T-cell (primary cell): ENCODE measurements around the gene YWHAH. TPM values are rescaled to one million over a fixed set of nuclear protein-coding genes. Genes with fewer than 3 reads are reported as not detected.

Experiments
- ATAC-seq, 4 experiments: fragments of 200-7000 bp in 3 of 4; fragments of 150-1000 bp in 1 of 4; cut with Tn5 transposase; replicated peaks in 1 of 4; 1 replicate in 3 of 4; 2 replicates in 1 of 4; pipeline ENCODE4 v1.10.0; 2021; ENCODE audit warnings: moderate library complexity in 3 of 4, mild to moderate bottlenecking in 2 of 4, moderate number of reproducible peaks in 1 of 4
- CTCF ChIA-PET, 2 donors: fragments of 300-600 bp; sonication (Branson Sonifier 250); formaldehyde crosslinking; loops; one replicate each; lab custom pipeline; 2022; ENCODE audit warnings: antibody characterized with exemption in 2 of 2; lab: Charles Lee
- POLR2A ChIA-PET, 2 donors: fragments of 300-600 bp; sonication (Branson Sonifier 250); formaldehyde crosslinking; loops; one replicate each; lab custom pipeline; 2022; ENCODE audit warnings: antibody characterized with exemption in 2 of 2; lab: Charles Lee
- DNase-seq, 35 experiments: peaks; one replicate each; pipeline versions ENCODE4 v3.0.0 to v3.0.0-alpha.2; 2013 to 2023
- H3K27ac ChIP-seq: one replicate; pipeline ENCODE4 v1.5.1; 2013; ENCODE audit warnings: low read length
- H3K27me3 ChIP-seq, 2 experiments: replicated peaks in 1 of 2; 1 replicate in 1 of 2; 2 replicates in 1 of 2; pipeline versions ENCODE4 v1.6.1 to v1.7.0; 2013; ENCODE audit warnings: low read length in 1 of 2, mixed read lengths in 1 of 2; ENCODE audit not compliant: control insufficient read depth in 2 of 2, insufficient read depth in 2 of 2; ENCODE audit errors: extremely low read depth in 1 of 2
- H3K36me3 ChIP-seq, 2 donors: 1 replicate in 1 of 2; 2 replicates in 1 of 2; pipeline versions ENCODE4 v1.6.1 to v1.7.0; 2013; ENCODE audit warnings: low read length in 1 of 2; ENCODE audit not compliant: control insufficient read depth in 2 of 2, insufficient read depth in 1 of 2; ENCODE audit errors: extremely low read depth in 1 of 2
- H3K4me1 ChIP-seq, 2 experiments: 1 replicate in 1 of 2; 2 replicates in 1 of 2; pipeline versions ENCODE4 v1.6.1 to v1.7.0; 2013; ENCODE audit warnings: low read length in 2 of 2, mixed read lengths in 1 of 2; ENCODE audit not compliant: insufficient read depth in 2 of 2, control insufficient read depth in 1 of 2; ENCODE audit errors: extremely low read depth in 1 of 2
- H3K4me3 ChIP-seq, 2 donors: 1 replicate in 1 of 2; 2 replicates in 1 of 2; pipeline versions ENCODE4 v1.5.1 to v1.7.0; 2013; ENCODE audit warnings: mild to moderate bottlenecking in 2 of 2, low read length in 1 of 2, moderate library complexity in 1 of 2; ENCODE audit not compliant: control insufficient read depth in 1 of 2; ENCODE audit errors: extremely low read depth in 1 of 2
- H3K9me3 ChIP-seq: 2 replicates; pipeline ENCODE4 v1.7.0; 2013
- H3K27ac Mint-ChIP-seq, 2 donors: one replicate each; pipeline ENCODE4 v1.8.0; 2020 to 2021; ENCODE audit warnings: mild to moderate bottlenecking in 2 of 2, mixed read lengths in 2 of 2
- H3K27me3 Mint-ChIP-seq, 2 donors: one replicate each; pipeline ENCODE4 v1.8.0; 2021 to 2022; ENCODE audit warnings: mixed read lengths in 2 of 2
- H3K36me3 Mint-ChIP-seq: one replicate; pipeline ENCODE4 v1.8.0; 2021; ENCODE audit warnings: mixed read lengths
- H3K4me1 Mint-ChIP-seq, 3 donors: one replicate each; pipeline ENCODE4 v1.8.0; 2020 to 2022; ENCODE audit warnings: mixed read lengths in 3 of 3, mild to moderate bottlenecking in 1 of 3
- H3K4me3 Mint-ChIP-seq, 3 donors: one replicate each; pipeline ENCODE4 v1.8.0; 2020 to 2022; ENCODE audit warnings: mild to moderate bottlenecking in 3 of 3, mixed read lengths in 3 of 3, moderate library complexity in 3 of 3
- H3K9me3 Mint-ChIP-seq, 3 donors: one replicate each; pipeline ENCODE4 v1.8.0; 2020 to 2022; ENCODE audit warnings: mixed read lengths in 3 of 3
- WGBS: methylation state at CpG from one replicate; pipeline ENCODE4 v1.1.5; 2013; ENCODE audit warnings: missing lambda C conversion rate; ENCODE audit not compliant: insufficient coverage; 5-methylcytosine and 5-hydroxymethylcytosine counted together
- total RNA-seq, 35 experiments: library from RNA in 6 of 35; stranded (reverse) in 6 of 35; fragments of 120-200 nt in 1 of 35; gene quantifications; one replicate each; pipeline versions ENCODE4 v1.2.1 to v1.2.4 and lab custom pipeline; 2013 to 2026

YWHAH gene
- total RNA-seq, 5 donors from 2014 or later (not counting 1 experiment from before 2014, with no cell fraction given) = 17.7 to 49.5 (median 42.1) TPM

DNA sequence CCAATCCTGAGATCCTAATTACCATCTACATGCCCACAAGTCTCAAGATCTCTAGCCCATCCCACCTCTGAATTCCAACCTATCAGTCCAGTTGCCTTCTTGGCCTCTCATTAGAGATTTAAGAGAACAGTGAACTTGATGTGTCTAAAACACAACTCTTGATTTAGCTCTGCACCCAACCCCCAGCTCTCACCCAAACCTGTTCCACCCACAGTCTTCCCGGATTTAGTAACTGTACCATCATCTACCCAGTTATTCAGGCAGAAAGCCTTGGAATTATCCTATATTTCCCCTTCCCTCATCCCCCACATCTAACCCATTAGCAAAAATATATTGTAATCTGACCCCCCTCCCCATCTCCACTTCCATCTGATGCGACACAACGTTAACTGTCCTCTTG lies 24.0 kb upstream of the YWHAH start:
- peaks cover 0 to 10% of the 10 kb centered on the region in 2 experiments for H3K27me3 ChIP-seq
- H3K4me3 Mint-ChIP-seq = no peak overlapping the region
- peaks cover 0 to 7% of the 10 kb centered on the region in 2 experiments for H3K4me1 ChIP-seq
- ChIA-PET POLR2A (no interaction called here), CTCF (no interaction called here)
- no peaks in the 10 kb centered on the region for H3K36me3 Mint-ChIP-seq
- H3K36me3 ChIP-seq = no peaks in the 10 kb centered on the region
- no peaks in the 10 kb centered on the region for H3K9me3 ChIP-seq
- 81% methylated on average over 3 of the region's 3 CpGs for WGBS
- DNase-seq = no peak
- no peak overlapping the region for H3K27ac ChIP-seq
- H3K27me3 Mint-ChIP-seq = peaks cover 2 to 5% of the 10 kb centered on the region in 2 donors
- no peak overlapping the region for H3K27ac Mint-ChIP-seq
- no peak overlapping the region for H3K4me3 ChIP-seq
- peaks cover 0 to 13% (median 5%) of the 10 kb centered on the region in 3 donors for H3K4me1 Mint-ChIP-seq
- H3K9me3 Mint-ChIP-seq = no peaks in the 10 kb centered on the region
- ATAC-seq = no peak

DNA sequence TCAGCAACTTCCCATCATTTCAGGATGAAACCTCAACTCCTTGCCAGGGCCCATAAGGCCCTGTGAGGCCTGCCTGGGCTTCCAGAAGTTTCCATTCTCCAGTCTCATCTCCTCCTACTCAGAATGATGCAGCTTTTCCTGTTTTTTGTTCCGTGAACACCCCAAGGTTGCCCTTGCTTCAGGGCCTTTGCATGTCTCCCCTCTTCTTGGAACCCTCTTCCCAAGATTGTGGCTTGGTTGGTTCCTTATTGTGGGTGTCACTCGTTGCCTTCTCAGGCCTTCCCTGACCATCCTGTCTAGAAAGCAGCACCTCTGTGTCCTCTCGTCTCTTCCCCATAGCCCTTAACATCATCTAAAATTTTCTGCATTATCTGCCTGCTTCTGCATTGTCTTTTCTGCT lies 23.2 kb upstream of the YWHAH start:
- WGBS = 100% methylated on average over 1 of the region's 3 CpGs
- H3K4me3 Mint-ChIP-seq = no peak overlapping the region
- H3K27ac ChIP-seq = no peak overlapping the region
- no peaks in the 10 kb centered on the region for H3K9me3 Mint-ChIP-seq
- peaks cover 0 to 13% (median 5%) of the 10 kb centered on the region in 3 donors for H3K4me1 Mint-ChIP-seq
- ChIA-PET POLR2A (no interaction called here), CTCF (no interaction called here)
- H3K36me3 Mint-ChIP-seq = no peaks in the 10 kb centered on the region
- H3K36me3 ChIP-seq = no peaks in the 10 kb centered on the region
- no peak overlapping the region for H3K4me3 ChIP-seq
- DNase-seq (no peak), ATAC-seq (no peak)
- peaks cover 0 to 7% of the 10 kb centered on the region in 2 experiments for H3K4me1 ChIP-seq
- peaks cover 8 to 10% of the 10 kb centered on the region in 2 donors for H3K27me3 Mint-ChIP-seq
- H3K9me3 ChIP-seq = no peaks in the 10 kb centered on the region
- peaks cover 0 to 10% of the 10 kb centered on the region in 2 experiments for H3K27me3 ChIP-seq
- no peak overlapping the region for H3K27ac Mint-ChIP-seq

DNA sequence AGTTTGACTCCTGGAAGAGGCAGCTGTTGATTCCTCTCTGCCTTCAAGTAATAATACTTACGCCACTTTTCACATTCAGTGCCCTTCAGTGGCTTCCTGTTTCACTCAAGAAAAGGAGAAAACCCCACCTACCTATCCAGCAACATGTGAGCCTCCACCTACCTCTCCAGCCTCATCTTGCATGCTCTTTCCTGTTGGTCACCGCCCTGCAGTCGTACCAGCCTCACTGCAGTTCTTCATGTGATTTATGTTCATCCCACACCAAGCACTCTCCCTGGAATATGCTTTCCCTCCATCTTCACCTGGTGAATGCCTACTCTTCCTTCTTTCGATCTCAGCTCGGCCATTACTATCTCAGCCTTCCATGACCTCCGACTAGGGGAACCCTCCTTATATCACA lies 21.8 kb upstream of the YWHAH start:
- ChIA-PET POLR2A (no interaction called here), CTCF (no interaction called here)
- Mint-ChIP-seq H3K36me3 (no peaks in the 10 kb centered on the region), H3K4me1 (peaks cover 0 to 6% (median 2%) of the 10 kb centered on the region in 3 donors), H3K9me3 (no peaks in the 10 kb centered on the region), H3K27ac (no peak overlapping the region), H3K27me3 (peaks cover 10 to 17% of the 10 kb centered on the region in 2 donors), H3K4me3 (no peak overlapping the region)
- whole genome bisulfite sequencing = 69% methylated on average over 6 of the region's 6 CpGs
- H3K9me3 ChIP-seq = no peaks in the 10 kb centered on the region
- no peak for ATAC-seq
- no peak overlapping the region for H3K27ac ChIP-seq
- peaks cover 0 to 10% of the 10 kb centered on the region in 2 experiments for H3K27me3 ChIP-seq
- H3K4me3 ChIP-seq = no peak overlapping the region
- H3K4me1 ChIP-seq = peaks cover 0 to 2% of the 10 kb centered on the region in 2 experiments
- H3K36me3 ChIP-seq = no peaks in the 10 kb centered on the region
- DNase-seq = no peak

DNA sequence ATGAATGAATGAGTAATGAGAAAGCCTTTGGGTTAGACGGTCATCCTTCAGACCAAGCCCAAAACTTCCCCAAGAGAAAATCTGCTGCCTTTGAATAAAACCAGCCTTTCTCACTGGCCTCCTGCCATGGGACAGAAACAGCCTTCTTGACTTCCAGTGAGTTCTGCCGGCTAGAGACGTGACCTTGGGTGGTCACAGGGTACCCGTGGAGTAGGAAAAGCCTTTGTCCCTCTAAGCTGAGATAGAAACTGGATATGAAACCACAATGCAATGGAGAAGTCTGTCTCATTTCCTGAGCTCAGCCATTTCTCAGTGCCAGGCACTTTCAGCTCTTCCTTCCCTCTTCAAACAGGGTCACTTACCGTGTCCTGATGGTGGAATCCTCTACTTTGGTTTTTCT lies 21.2 kb upstream of the YWHAH start:
- ATAC-seq (no peak), DNase-seq (no peak)
- Histone ChIP-seq H3K9me3 (no peaks in the 10 kb centered on the region), H3K4me3 (no peak overlapping the region), H3K36me3 (no peaks in the 10 kb centered on the region), H3K4me1 (no peaks in the 10 kb centered on the region), H3K27me3 (peaks cover 0 to 10% of the 10 kb centered on the region in 2 experiments), H3K27ac (no peak overlapping the region)
- POLR2A ChIA-PET = no interaction called here
- CTCF ChIA-PET = no interaction called here
- no peak overlapping the region for H3K4me3 Mint-ChIP-seq
- no peak overlapping the region for H3K27ac Mint-ChIP-seq
- no peaks in the 10 kb centered on the region for H3K36me3 Mint-ChIP-seq
- WGBS = 11% methylated on average over 3 of the region's 5 CpGs
- peaks cover 0 to 3% (median 0%) of the 10 kb centered on the region in 3 donors for H3K4me1 Mint-ChIP-seq
- H3K9me3 Mint-ChIP-seq = no peaks in the 10 kb centered on the region
- H3K27me3 Mint-ChIP-seq = peaks cover 13 to 18% of the 10 kb centered on the region in 2 donors

DNA sequence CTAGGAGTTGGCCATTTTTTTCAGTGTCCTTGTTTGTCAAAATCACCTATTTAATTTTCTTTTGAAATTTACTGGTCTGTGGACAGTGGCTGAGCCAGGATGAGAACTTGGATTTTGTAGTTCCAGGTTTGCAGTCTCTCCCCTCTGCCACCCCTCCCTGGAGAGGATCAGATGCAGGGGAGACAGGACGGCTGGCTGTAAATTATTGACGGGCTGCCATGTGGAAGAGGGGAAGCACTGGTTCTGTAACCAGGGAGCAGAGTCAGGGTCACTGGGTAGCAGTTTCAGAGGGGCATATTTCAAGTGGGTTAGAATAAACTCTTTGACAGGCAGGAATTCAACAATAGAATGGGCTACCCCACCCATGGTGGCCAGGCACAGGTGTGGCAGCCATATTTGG lies 20.6 kb upstream of the YWHAH start:
- Histone ChIP-seq H3K27ac (no peak overlapping the region), H3K27me3 (peaks cover 0 to 10% of the 10 kb centered on the region in 2 experiments), H3K4me1 (no peaks in the 10 kb centered on the region), H3K36me3 (no peaks in the 10 kb centered on the region), H3K4me3 (no peak overlapping the region), H3K9me3 (no peaks in the 10 kb centered on the region)
- peaks cover 0 to 3% (median 0%) of the 10 kb centered on the region in 3 donors for H3K4me1 Mint-ChIP-seq
- ChIA-PET POLR2A (no interaction called here), CTCF (no interaction called here)
- 90% methylated on average over 2 of the region's 2 CpGs for WGBS
- no peak for ATAC-seq
- peaks cover 15 to 21% of the 10 kb centered on the region in 2 donors for H3K27me3 Mint-ChIP-seq
- no peak overlapping the region for H3K4me3 Mint-ChIP-seq
- H3K27ac Mint-ChIP-seq = no peak overlapping the region
- DNase-seq = no peak
- no peaks in the 10 kb centered on the region for H3K9me3 Mint-ChIP-seq
- H3K36me3 Mint-ChIP-seq = no peaks in the 10 kb centered on the region

DNA sequence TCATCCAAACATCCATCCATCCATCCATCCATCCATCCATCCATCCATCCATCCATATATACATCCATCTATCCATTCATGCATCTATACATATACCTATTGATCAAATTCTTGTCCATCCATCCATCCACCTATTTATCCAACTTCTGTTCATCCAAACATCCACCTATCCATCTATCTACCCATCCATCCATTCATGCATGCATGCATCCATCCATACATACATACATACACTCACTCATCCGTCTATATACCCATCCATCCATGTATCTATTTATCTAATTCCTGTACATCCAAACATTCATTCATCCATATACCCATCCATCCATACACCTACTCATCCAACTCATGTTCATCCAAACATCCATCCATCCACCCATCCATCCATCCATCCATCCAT lies 19.3 kb upstream of the YWHAH start:
- Mint-ChIP-seq H3K4me3 (no peak overlapping the region), H3K27me3 (peaks cover 15 to 26% of the 10 kb centered on the region in 2 donors), H3K36me3 (no peaks in the 10 kb centered on the region), H3K4me1 (peaks cover 0 to 3% (median 0%) of the 10 kb centered on the region in 3 donors), H3K27ac (no peak overlapping the region), H3K9me3 (no peaks in the 10 kb centered on the region)
- ATAC-seq = no peak
- whole genome bisulfite sequencing = 100% methylated on average over 1 of the region's 1 CpG
- Histone ChIP-seq H3K9me3 (no peaks in the 10 kb centered on the region), H3K27ac (no peak overlapping the region), H3K27me3 (peaks cover 0 to 10% of the 10 kb centered on the region in 2 experiments), H3K4me3 (no peak overlapping the region), H3K4me1 (no peaks in the 10 kb centered on the region), H3K36me3 (no peaks in the 10 kb centered on the region)
- ChIA-PET CTCF (no interaction called here), POLR2A (no interaction called here)
- no peak for DNase-seq

DNA sequence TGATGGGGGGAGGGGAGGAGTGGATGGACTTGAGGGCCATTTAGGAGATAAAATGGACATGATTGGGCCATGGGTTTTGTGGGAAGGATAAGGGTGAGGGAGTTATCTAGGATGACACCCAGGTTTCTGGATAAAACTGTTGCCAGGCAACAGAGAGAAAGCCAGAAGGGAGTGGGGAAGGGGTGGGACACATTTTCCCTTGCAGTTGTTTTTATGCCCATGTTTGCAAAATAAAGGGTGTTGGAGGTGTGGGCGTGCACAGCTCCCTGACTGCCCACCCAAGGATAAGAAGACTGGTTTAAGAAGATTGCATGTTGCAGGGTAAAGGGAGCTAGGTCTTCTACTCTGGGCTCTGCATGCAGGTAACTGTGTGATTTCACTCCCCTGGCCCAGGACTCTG lies 18.3 kb upstream of the YWHAH start:
- H3K4me3 Mint-ChIP-seq = no peak overlapping the region
- DNase-seq (no peak), ATAC-seq (no peak)
- H3K36me3 Mint-ChIP-seq = no peaks in the 10 kb centered on the region
- no peaks in the 10 kb centered on the region for H3K9me3 ChIP-seq
- H3K27ac ChIP-seq = no peak overlapping the region
- ChIA-PET CTCF (no interaction called here), POLR2A (no interaction called here)
- no peaks in the 10 kb centered on the region for H3K4me1 ChIP-seq
- peaks cover 15 to 26% of the 10 kb centered on the region in 2 donors for H3K27me3 Mint-ChIP-seq
- WGBS = 80% methylated on average over 1 of the region's 1 CpG
- no peak overlapping the region for H3K27ac Mint-ChIP-seq
- H3K4me3 ChIP-seq = no peak overlapping the region
- peaks cover 0 to 3% (median 0%) of the 10 kb centered on the region in 3 donors for H3K4me1 Mint-ChIP-seq
- H3K36me3 ChIP-seq = no peaks in the 10 kb centered on the region
- H3K27me3 ChIP-seq = peaks cover 0 to 10% of the 10 kb centered on the region in 2 experiments
- no peaks in the 10 kb centered on the region for H3K9me3 Mint-ChIP-seq
